Embryonic facial prominence (tissue), 1 donor: Measurements from ENCODE around the gene PKIG.

Source experiments
- DNase-seq: peaks from one replicate; pipeline ENCODE4 v3.0.0-alpha.2; 2016; ENCODE audit errors: extremely low spot score

PKIG gene

GRCh38 chr20:44596876-44597275 lies 14.5 kb downstream of the PKIG start:
- DNase-seq: no peak

GRCh38 chr20:44597516-44597915 lies 15.1 kb downstream of the PKIG start:
- no peak for DNase-seq

GRCh38 chr20:44597930-44598329 lies 15.6 kb downstream of the PKIG start:
- DNase-seq: no peak

- DNase-seq: no peak
Measured at GRCh38 chr20:44598423-44599305, 16.3 kb downstream of the PKIG start.

GRCh38 chr20:44599715-44600114 lies 17.3 kb downstream of the PKIG start:
- no peak for DNase-seq

- DNase-seq: no peak
Measured at GRCh38 chr20:44600301-44600700, 17.9 kb downstream of the PKIG start.

- DNase-seq: no peak
Measured at GRCh38 chr20:44600758-44601201, 18.4 kb downstream of the PKIG start.

GRCh38 chr20:44601236-44601671 lies 18.9 kb downstream of the PKIG start:
- DNase-seq: no peak

- peak; percentile 64 for DNase-seq
Measured at GRCh38 chr20:44601801-44602204, 19.4 kb downstream of the PKIG start.

- DNase-seq: no peak
Measured at GRCh38 chr20:44603327-44603726, 20.9 kb downstream of the PKIG start.

GRCh38 chr20:44606725-44607441 lies 24.5 kb downstream of the PKIG start:
- DNase-seq: no peak

- no peak for DNase-seq
Measured at GRCh38 chr20:44609006-44609515, 26.7 kb downstream of the PKIG start.

GRCh38 chr20:44609516-44610312 lies 27.3 kb downstream of the PKIG start:
- peak; percentile 67 for DNase-seq

GRCh38 chr20:44610313-44610962 lies 28.1 kb downstream of the PKIG start:
- no peak for DNase-seq

- no peak for DNase-seq
Measured at GRCh38 chr20:44613575-44613974, 31.2 kb downstream of the PKIG start.

GRCh38 chr20:44614525-44614924 lies 32.1 kb downstream of the PKIG start:
- DNase-seq: no peak

- DNase-seq: no peak
Measured at GRCh38 chr20:44615169-44615791, 32.9 kb downstream of the PKIG start.

- DNase-seq: no peak
Measured at GRCh38 chr20:44615876-44616603, 33.7 kb downstream of the PKIG start.

- DNase-seq: no peak
Measured at GRCh38 chr20:44616604-44616964, 34.2 kb downstream of the PKIG start.

GRCh38 chr20:44618318-44618731 lies 35.9 kb downstream of the PKIG start:
- DNase-seq: no peak
